Endometrium (tissue), 2 donors: ENCODE data around the gene NRAP.

Experiments
- FAIRE-seq: peaks from 2 replicates; lab custom pipeline; 2012; peaks lifted over from hg19 to GRCh38; lab: Jason Lieb, UNC
- donor health status: control.
- donor health status: control.

Gene NRAP

DNA sequence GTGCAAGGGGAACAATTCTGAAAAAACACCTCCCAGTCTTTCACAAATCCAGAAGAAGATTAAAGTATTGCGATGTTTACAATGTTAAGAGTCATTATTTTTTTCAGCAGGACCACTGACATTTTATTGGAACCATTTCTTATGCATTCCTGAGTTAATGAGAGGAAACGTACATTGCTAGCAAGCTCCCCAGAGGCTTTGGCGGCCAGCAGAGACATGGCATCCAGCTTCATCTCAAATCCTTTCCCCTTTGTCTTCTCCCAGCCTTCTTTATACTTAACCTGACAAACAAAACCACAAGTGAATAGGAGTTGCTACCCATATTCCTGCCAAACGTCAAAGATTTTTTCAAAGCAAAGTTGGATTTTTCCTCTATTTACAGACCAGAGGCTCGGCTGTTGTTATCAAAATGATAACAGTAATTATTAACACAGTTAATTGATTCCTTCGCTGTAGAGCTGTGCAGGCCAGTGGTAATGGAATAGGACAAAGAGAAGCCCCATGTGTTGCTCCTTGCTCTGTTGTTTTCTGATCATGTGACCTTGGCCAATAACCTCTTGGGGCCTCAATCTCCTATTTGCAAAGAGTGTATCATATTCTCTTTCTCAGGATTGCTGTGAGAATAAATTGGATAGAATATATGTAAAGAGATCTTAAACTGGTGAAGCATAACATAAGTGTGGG, 32.0 kb downstream of the NRAP start:
- FAIRE-seq = no peak

DNA sequence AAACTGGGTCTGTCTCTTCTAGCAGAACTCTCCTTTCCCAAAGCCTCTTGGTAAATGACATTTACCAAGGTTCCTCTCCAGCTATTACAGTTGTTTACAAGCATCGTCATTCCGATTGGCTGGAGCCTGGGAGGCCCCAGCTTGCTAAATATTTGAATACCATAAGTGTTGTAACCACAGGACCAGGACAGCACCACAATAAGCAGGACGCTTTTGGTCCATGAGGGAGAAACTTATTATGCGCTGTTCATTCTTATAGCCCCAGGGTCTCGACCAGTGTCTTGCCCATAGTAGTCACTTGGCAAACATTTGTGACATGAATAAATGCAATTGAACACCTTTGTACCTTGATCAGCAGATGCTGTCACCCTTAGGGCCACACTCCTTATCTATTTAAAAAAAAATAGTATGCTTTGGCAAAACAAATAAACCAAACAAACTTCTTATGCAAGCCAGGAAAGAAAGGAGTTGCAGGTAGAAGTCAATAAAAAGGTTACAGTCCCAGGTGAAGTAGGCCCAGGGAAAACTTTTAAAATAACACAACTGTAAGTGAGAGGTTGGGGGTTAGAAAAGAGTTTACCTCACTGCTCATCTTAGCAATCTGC, 32.8 kb downstream of the NRAP start:
- no peak for FAIRE-seq

DNA sequence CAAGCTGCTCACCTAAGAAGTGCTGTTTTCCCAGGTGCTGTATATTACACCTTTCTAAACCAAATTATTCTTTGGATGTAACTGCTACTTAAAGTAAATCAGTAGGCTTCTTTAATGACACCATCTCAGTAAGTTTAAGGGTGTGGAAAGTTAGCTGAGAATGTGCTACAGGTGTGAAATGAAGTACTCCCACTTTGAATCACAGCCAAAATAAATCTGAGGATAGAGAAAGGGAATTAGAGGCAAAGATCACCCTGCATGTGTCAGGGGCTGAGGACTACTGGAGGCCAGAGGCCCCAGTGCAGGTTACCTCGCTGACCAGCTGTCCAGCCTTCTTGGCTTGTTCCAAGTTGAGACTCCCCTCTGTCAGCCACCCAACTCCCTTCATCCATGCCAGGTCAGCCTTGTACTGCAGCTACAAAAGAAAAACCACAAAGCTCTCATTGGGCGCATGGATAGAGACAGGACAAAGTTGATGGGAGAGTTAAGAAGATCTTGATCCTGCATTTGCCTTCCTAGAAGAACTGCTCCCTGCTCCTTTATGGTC, 35.2 kb downstream of the NRAP start:
- FAIRE-seq = no peak

DNA sequence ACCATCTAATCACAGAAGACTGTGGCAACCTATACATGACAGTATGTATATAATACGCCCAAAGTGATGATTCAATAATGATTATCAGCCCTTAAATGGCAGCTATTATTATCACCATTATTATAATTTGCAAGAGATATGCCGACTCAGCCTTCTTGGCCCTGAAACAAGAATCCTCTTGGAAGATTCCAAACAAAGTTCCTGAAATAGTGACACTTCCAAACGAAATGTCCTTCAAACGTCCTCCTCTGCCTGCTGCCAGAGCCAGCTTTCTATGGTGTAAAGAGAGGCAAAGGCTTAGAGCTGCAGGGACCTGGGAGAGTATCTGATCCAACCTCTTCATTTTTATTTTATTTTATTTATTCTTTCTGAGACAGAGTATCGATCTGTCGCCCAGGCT, 36.0 kb downstream of the NRAP start:
- FAIRE-seq = no peak

DNA sequence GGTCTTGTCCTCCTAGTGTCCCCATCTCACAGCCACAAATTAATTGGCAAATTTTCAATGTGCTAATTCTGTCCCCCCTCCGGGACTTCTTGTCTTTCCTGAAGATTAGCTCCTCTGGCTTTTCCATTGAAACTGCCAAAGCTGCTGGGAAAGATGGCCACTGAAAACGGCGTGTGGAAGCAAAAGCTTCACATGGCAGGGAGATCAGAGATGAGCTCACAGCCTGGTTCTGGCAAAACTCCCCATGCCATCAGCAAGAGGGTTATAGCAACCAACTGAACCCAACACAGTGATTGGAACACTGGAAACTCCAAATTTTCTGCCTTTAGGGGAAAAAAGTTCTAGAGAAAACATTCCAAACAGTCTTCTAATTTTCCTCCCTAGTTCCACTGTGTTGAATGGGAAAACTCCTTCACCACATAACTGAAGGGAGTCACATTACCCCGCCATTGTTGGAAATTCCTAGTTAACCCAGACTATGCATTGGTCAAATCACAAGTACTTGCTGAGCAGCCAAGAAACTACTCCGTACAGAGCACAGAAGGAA, 37.0 kb downstream of the NRAP start:
- FAIRE-seq = no peak

DNA sequence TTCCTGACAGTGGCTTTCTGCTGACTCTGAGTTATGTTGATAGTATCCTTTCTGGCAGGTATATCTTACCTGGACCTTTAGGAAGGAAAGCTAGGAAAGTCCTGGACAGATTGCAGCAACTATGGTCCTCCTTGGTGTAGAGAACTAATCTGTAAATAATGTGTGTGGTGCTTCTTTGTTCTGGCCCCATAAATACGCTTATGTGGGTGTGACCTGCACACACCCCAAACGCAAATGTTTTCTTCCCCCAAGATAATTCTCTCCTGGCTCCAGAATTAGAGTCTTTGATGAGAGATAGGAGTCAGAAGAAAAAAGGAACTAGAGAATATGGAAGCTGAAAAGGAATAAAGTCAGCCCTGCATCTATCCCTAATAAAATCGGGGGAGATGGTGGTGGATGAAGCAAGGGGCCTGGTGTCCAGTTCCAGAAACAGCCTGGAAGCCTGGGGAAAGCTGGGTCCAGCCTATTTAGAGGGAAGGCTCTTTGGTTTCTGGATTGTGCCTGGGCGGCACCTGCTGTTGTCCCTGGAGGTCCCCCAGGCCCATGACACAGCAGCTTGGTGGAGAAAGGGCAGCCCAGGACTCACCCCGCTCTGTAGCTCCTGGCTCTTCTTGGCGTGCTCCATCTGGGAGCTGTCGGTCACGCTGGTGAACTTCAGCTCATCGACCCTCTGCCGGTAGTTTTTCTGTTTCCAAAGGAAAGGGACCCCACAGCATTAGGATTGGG, 38.2 kb downstream of the NRAP start:
- FAIRE-seq = no peak

DNA sequence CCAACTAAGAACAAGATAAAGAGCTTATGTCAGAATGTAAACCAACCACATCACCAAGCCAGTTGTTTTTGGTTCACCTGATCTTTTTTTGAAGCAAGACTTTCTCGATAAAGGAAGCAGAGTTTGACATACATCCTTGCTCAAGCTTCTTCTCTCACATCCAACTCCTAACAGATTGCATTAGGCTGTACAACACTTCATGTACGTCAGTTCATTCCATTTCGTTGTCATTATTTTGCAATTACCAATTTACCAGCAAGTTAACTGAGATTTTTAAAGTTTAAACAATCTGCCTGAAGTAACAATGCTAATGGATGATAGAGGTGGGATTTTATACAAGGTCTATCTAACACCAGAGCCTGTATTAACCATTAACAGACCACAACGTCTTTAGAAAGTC, 41.0 kb downstream of the NRAP start:
- FAIRE-seq = no peak

DNA sequence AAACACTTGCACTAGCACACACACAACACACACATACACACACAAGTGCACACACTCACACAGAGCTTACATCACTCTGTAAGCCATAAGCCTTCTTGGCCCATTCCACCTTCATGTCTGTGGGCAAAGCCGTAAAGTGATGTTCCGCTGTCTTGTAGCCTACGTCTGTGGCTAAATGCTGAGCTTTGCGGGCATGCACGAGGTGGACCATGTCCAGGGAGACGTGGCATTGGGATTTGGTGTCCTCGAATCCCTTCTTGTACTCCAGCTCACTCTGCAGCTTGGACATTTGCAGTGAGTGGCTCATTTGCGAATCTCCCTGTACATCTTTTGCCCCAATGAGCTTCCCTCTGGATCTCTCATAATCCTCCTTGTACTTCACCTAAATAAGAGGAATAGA, 42.0 kb downstream of the NRAP start:
- no peak for FAIRE-seq

DNA sequence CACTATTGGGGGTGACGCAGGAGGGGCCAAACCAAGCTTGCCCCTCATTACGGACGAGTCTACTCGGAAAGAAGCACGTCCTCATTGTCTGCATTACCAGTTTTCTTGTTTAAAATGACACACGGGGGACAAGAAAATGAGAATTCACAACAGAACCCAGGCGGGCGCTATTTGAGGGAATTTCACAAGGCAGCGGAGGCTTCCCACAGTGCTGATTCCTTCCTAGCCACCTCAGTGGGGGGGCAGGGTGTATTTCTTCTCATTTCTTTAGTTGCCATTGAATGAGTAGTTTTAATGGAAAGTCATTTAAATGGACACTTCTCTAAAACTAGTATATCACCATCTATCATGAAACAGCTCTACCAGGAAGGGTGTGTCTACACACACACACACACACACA, 42.9 kb downstream of the NRAP start:
- FAIRE-seq = no peak

DNA sequence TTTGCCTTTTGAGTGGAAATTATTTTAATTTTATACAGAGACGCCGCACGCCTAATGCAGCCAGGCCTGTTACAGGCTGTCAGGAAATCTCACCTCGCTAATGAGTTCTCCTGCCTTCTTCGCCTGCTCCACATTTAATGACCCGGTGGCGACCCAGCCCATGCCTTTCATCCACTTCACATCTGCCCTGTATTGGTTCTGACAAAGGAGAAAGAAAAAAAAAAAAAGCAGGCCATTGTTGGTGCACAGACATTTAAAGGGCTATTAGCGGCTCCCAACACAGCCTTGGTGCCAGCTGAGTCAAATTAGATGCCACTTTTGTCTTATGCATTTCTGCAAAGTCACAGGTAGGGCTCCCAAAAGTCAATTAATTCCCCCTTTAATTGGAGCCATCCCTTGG, 43.3 kb downstream of the NRAP start:
- FAIRE-seq = no peak

DNA sequence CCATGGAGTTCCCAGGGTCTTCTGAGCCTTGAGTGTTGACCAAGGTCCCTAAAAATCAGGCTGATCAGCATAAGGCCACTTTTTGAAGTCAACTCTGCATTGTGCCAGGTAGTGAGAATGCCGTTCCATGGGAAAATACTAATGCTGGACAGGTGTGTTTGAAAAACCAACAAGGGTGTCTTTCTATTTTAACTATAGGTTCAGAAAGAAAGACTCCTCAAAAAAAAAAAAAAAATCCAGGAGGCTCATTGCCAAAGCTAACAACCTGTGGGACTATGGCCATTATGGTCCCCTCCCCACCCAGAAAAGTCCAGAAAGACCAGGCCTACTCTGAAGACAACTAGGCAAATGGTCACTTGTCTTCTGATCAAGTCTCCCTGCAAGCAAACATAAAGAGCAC, 44.4 kb downstream of the NRAP start:
- no peak for FAIRE-seq

DNA sequence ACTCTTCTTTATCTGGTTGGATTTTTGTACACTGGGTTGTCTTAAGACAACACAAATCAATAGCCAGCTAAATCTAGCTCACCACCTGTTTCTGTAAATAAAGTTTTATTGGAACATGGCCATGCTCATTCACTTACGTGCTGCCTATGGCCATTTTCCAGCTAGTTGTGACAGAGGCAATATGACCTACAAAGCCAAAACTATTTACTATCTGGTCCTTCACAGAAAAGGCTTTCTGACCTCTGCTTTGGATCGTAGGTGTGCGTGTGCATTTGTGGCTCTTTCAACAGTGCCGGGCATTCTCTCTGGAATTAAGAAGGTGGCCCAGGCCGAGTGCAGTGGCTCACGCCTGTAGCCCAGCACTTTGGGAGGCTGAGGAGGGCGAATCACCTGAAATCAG, 45.5 kb downstream of the NRAP start:
- FAIRE-seq = no peak

DNA sequence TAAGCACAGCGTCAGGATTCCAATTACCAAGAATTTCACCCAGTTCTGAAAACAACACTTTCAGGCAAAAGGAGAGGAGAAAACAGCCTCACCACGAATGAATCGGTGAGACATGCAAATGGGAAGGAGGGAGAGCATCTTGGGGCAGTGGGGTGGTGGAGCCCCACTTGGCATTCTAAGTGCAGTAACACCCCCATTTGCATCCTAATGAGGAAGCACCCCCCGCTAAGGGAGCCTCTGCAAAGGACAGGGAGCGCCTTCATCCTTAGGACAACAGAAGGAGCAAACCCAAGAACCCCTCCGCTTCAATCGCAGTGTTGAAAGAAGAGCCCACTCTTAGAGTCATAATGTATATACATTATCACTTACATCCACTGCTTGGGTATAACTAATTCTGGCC, 46.8 kb downstream of the NRAP start:
- FAIRE-seq = no peak

DNA sequence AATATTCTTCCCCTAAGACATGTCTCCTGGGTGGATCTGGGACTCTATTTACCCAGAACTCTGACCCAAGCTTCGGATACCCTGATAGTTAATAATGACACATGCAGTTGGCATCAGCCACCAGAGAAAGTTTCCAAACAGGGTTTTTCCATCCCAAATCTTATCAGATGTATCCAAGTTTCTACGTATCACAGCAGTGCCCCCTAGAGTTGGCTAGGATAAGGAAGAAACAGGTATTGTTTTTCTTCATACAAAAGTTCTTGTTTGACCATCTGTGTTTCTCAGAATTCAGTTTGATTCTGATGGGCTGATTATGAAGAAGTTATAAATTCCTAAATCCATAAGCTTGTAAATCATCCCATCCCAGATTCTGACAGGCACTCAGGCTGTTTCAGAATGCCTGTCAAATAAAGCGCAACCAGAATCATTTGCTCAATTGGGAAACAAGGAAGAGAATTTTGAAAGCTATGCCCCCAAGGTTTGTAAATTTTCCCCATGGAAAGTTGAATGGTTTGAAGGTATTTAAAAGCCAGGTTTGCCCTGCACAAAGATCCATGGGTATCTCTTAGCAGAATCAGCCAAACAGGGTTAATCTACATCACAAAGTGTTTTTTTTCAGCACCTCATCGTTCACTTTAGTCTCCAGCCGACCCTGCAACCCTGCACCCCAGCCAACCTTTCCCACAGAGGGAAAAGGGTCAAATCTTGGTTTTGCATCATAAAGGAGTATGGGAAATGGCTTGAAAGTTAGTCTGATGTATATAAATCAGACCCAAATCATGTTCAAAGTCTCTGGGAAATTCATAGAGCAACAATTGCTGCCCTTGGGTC, 47.4 kb downstream of the NRAP start:
- no peak for FAIRE-seq

DNA sequence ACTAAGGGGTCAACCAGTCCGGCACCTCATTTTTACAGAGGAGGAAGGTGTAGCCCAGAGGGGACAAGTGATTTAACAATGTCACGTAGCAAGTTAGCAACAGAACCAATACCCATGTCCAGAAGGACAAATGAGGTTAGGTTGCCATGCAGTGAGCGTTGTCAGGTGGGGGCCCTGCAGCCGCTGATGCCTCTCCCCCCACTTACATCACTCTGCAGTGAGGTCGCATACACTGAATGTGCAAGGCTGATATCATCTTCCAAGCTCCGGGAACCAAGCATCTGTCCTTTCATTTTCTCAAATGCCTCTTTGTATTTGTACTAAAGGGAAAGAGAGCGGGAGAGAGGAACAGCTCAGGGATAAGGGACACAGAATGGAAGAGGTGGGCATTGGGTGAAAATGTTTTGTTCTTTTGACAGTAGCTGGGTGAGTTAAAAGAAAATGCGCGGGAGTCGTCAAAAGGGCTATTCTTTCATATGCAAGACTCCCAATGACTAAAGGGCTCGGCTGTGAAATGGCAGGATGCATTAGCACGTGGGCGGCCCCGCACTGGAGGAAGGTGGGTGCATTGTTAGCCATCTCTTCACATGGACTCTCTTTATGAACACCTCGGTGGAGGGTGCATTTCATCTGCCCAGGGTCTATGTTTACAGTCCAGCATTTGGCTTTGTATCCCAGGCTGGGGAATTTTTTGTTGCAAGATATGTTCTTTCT, 49.7 kb downstream of the NRAP start:
- no peak for FAIRE-seq

DNA sequence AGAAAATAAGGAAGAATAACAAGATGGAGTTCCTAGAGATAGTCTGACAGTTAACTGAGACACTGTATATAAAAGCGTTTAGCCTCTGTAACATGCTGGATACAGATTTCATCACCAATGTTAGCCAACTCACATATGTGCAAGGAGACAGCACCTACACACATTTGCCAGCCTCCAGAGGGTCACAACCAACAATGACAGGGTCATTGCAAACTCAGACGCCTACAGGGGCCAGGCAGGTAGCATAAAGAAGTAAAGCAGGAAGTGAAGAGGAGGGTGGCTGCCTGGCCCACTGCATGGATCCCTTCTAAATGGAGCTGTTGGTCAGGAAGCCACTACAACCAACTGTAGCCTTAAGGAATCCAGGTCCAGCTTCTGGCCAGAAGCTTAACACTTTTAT, 50.4 kb downstream of the NRAP start:
- no peak for FAIRE-seq

DNA sequence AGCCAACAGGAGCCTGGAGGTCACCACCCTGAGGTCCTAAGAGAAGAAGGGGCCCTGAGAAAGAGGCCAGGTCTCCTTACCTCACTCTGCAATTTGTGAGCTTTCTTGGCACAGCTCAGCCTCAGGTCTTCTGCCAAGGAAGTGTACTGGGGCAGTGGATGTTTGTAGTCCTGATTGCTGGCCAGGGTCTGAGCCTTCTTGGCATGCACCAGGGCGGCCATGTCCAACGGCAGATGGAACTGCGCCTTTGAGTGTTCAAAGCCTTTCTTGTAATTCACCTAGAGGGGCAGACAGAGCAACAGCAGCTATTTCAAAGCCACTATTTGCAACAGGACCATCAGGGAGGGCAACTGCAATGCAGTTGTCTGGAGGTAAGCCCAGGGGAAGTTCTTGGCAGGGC, 51.7 kb downstream of the NRAP start:
- FAIRE-seq = no peak

DNA sequence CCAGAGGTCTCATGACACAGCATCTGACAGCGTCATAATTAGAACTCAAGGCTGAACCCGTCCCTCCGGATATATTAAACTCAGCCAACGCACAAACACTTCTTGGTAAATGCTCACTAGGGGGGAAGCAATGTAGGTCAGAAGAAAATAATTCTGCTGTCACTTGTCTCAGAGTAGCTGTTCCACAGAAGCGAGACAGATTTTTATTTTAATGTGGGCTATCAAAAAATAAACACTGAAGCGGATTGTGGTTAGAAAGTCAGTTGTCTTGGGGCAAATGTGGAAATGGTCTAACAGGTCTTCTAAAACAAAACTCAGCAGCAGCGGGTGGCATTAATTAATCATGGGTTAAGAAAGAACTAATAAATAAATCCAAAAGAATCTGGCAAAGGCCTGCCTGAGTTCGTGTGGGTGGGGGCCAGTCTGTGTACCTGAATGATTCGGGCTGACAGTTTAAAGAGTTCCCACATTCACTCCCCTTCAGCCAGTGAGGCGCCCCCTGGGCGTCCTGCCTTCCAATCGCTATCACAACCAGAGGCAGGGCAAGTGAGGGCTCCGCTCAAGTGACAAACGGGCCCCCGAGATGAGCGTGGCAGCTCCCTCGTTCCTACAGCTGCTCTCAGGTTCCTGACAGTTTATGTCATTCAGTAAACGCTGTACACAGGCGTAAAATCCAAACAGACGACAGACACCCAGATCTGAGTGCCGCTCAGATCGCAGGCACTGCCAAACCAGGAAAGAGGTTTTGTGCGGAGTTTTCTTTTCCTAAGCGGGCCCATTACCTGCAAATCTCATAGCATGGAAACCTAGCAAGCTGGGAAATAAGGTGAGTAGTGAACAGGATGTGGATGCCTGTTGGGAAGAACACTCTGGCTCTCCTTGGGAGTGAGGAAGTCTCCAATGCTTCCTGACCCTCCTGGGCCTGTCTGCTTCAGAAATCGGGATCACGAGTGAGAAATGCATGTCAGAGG, 52.9 kb downstream of the NRAP start:
- no peak for FAIRE-seq

DNA sequence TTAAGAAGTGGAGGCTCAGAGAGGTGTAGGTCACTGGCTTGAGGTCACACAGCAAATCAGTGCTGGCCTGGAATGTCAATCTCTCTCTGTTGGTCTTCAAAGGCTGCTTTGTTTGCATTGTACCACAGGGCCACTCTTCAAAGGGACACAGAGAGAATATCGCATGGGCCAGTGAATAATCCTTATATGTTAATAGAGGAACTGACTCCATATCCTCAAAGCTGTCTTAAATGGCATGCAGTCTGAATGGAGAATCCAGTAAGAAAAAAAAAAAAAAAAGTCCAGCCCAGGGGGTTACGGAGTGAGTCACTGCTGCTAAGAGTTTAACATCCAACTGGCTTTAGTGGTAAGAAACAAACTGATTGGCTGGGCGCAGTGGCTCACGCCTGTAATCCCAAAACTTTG, 54.1 kb downstream of the NRAP start:
- FAIRE-seq = no peak

DNA sequence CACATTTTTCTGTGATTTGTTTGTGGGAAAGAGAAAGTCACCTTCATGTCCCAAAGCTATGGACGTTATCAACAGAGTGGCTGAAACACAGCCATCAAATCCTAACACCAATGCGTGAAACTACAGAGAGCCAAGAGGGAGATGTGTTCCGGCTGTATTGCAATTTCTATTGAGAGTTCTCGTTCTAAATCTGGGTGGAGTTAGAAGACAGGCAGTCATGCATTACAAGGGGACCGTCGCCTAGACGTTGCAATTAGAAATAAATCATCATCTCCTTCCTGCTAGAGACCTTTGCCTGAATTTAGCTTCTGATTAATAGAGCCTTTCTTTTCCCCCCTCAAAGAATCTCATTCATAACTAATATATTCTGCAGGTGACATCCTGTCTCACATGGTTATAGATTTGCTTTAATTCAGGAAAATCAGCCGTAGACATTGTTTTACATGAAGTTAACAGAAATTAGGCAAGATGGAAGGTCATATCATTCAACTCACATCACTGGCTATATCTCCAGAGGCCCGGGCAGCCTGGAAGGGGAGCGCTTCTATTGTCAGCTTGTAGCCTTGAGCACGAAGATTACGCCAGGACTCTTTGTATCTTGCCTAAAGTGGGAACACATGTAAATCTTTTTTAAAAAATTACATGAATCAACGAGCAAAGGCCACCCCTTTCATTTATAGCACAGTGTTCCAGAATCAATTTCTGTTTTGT, 58.4 kb downstream of the NRAP start:
- FAIRE-seq = no peak
